IMR-90 (cell line): ENCODE measurements around the gene ZNF506.

ENCODE experiments used
- BHLHE40 ChIP-seq: fragments of 150-350 bp; IDR thresholded peaks from 2 replicates; pipeline ENCODE4 v1.6.1; 2016; ENCODE audit warnings: mild to moderate bottlenecking, low read depth, low read length
- CEBPB ChIP-seq: IDR thresholded peaks from 2 replicates; pipeline ENCODE4 v1.6.1; 2012; ENCODE audit warnings: low read depth, low read length, improper control_type of control experiment
- CHD1 ChIP-seq: IDR thresholded peaks from 2 replicates; pipeline ENCODE4 v1.6.1; 2012; ENCODE audit warnings: low read depth, low read length, improper control_type of control experiment
- CTCF ChIP-seq: conservative IDR thresholded peaks from 2 replicates; pipeline ENCODE4 v1.5.1; 2012; ENCODE audit warnings: mild to moderate bottlenecking, low read depth, low read length, improper control_type of control experiment
- MXI1 ChIP-seq: IDR thresholded peaks from 2 replicates; pipeline ENCODE4 v1.6.1; 2012; ENCODE audit warnings: low read depth, mild to moderate bottlenecking, low read length, moderate library complexity, borderline replicate concordance
- POLR2A ChIP-seq: IDR thresholded peaks from 2 replicates; pipeline ENCODE4 v1.6.1; 2012; ENCODE audit warnings: mild to moderate bottlenecking, low read depth, low read length
- RAD21 ChIP-seq: IDR thresholded peaks from 2 replicates; pipeline ENCODE4 v1.6.1; 2012; ENCODE audit warnings: low read length, improper control_type of control experiment
- RCOR1 ChIP-seq: IDR thresholded peaks from 2 replicates; pipeline ENCODE4 v1.6.1; 2012; ENCODE audit warnings: mild to moderate bottlenecking, low read length, improper control_type of control experiment; ENCODE audit not compliant: insufficient replicate concordance
- SMC3 ChIP-seq: fragments of 150-350 bp; IDR thresholded peaks from 2 replicates; pipeline ENCODE4 v1.6.1; 2016; ENCODE audit warnings: low read depth, mild to moderate bottlenecking, antibody characterized with exemption, low read length, moderate library complexity
- USF2 ChIP-seq: fragments of 150-350 bp; IDR thresholded peaks from 2 replicates; pipeline ENCODE4 v1.6.1; 2017; ENCODE audit warnings: mild to moderate bottlenecking, antibody characterized with exemption, low read length, low read depth

- TF ChIP-seq USF2 (no peak), POLR2A (no peak), CTCF (no peak), CEBPB (no peak), RAD21 (no peak), SMC3 (no peak), CHD1 (no peak), MXI1 (no peak), BHLHE40 (no peak), RCOR1 (no peak)
Measured at GRCh38 chr19:19745496-19746285, 75.9 kb downstream of the ZNF506 start.
